ENCODE results near the gene PRLR. TPM values are rescaled to one million over a fixed set of nuclear protein-coding genes. Genes with fewer than 3 reads are reported as not detected.

The PRLR gene
- total and polyA plus RNA-seq, 4 donors: 3.5 to 44.5 (median 14.3) TPM

- TF ChIP-seq MAX (IDR thresholded peaks at IDR 0.05) (no peak), SP1 (IDR thresholded peaks at IDR 0.05) (no peak)
- Histone ChIP-seq H3K36me3 (ENCODE audit: control insufficient read depth in 4 of 4, insufficient read depth in 3 of 4, low read depth in 1 of 4, low read length in 3 of 4) (peaks cover 2 to 38% (median 23%) of the 10 kb centered on the region in 4 donors), H3K27ac (ENCODE audit: low read depth in 1 of 2, low read length in 2 of 2) (no peak overlapping the region), H3K4me1 (ENCODE audit: control insufficient read depth in 4 of 4, insufficient read depth in 4 of 4, low read length in 3 of 4) (no peaks in the 10 kb centered on the region), H3K9me3 (ENCODE audit: control insufficient read depth in 4 of 4, low read length in 3 of 4) (no peaks in the 10 kb centered on the region), H3K4me3 (ENCODE audit: low read depth in 1 of 3, low read length in 3 of 3) (no peak overlapping the region), H3K27me3 (ENCODE audit: control insufficient read depth in 4 of 4, insufficient read depth in 4 of 4, low read length in 3 of 4) (no peaks in the 10 kb centered on the region), H3K9ac (ENCODE audit: low read depth in 1 of 2, low read length in 2 of 2) (no peak overlapping the region)
- DNase-seq (ENCODE audit: low spot score): no peak
- 96% methylated on average over 6 of the region's 6 CpGs for WGBS
Observed at GRCh38 chr5:35002459-35002858, 227.8 kb downstream of the PRLR start.

DNA sequence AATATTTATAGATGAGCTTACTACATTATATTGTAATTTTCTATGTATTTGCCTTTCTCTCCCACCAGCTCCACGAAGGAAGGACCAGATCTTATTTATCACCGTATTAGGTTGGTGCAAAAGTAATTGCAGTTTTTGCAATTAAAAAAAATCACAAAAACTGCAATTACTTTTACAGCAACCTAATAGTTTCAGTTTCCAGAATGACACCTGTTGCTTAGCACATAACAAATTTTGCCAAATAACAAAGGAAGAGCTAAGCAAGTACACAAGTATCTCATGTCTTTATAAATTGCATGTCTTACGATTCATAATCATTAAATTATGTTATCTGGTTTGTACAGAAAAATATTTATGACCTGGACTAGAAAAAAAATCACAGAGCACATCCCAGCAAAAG is 228.4 kb downstream of the PRLR start:
- H3K4me3 ChIP-seq (ENCODE audit: low read depth in 1 of 3, low read length in 3 of 3): no peak overlapping the region
- no peak overlapping the region for H3K9ac ChIP-seq (ENCODE audit: low read depth in 1 of 2, low read length in 2 of 2)
- H3K27ac ChIP-seq (ENCODE audit: low read depth in 1 of 2, low read length in 2 of 2): no peak overlapping the region
- H3K9me3 ChIP-seq (ENCODE audit: control insufficient read depth in 4 of 4, low read length in 3 of 4): no peaks in the 10 kb centered on the region
- no peaks in the 10 kb centered on the region for H3K4me1 ChIP-seq (ENCODE audit: control insufficient read depth in 4 of 4, insufficient read depth in 4 of 4, low read length in 3 of 4)
- TF ChIP-seq, protein P1, sequence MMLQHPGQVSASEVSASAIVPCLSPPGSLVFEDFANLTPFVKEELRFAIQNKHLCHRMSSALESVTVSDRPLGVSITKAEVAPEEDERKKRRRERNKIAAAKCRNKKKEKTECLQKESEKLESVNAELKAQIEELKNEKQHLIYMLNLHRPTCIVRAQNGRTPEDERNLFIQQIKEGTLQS (IDR thresholded peaks at IDR 0.05): no peak
- TF ChIP-seq YY1 (IDR thresholded peaks at IDR 0.05) (no peak), GABPA (IDR thresholded peaks at IDR 0.05 in 1 of 2, conservative IDR thresholded peaks at IDR 0.05 in 1 of 2) (no peak), HNF4G (IDR thresholded peaks at IDR 0.05) (no peak), MAX (IDR thresholded peaks at IDR 0.05) (no peak), NR2F2 (IDR thresholded peaks at IDR 0.05) (no peak)
- no peak for DNase-seq (ENCODE audit: low spot score)
- WGBS: 80% methylated on average over 3 of the region's 3 CpGs
- no peaks in the 10 kb centered on the region for H3K27me3 ChIP-seq (ENCODE audit: control insufficient read depth in 4 of 4, insufficient read depth in 4 of 4, low read length in 3 of 4)
- peaks cover 2 to 41% (median 25%) of the 10 kb centered on the region in 4 donors for H3K36me3 ChIP-seq (ENCODE audit: control insufficient read depth in 4 of 4, insufficient read depth in 3 of 4, low read depth in 1 of 4, low read length in 3 of 4)

Other genes starting within 250 kb of the PRLR start
- gene AGXT2, start 182.5 kb downstream of the PRLR start, total RNA-seq: 10 to 100 TPM; 49.4 to 67.9 TPM
- 10 to 100 TPM; 50.1 to 51.1 TPM for gene AGXT2, start 182.5 kb downstream of the PRLR start, polyA plus RNA-seq

Data from liver (tissue), 9 donors.